GM12878 (cell line): ENCODE data around the gene ADSL. TPM values are rescaled to one million over a fixed set of nuclear protein-coding genes. Genes with fewer than 3 reads are reported as not detected.

ENCODE experiments used
- polyA plus RNA-seq, 11 experiments: library from polyadenylated mRNA; depleted of rRNA in 4 of 11; unstranded in 6 of 11; stranded (reverse) in 5 of 11; fragments of >200 nt; fragmentation: Nextera tagmentation in 4 of 11; fragmentation: Illumina TruSeq in 1 of 11; extraction: Ambion mirVana in 4 of 11; extraction: Trizol in 1 of 11; gene quantifications; 1 replicate in 1 of 11; 2 replicates in 10 of 11; pipeline versions ENCODE4 v1.2.1 to v1.2.3, GENCODE V29; 2011 to 2016; ENCODE audit warnings: inconsistent platforms in 2 of 11, missing spikeins in 2 of 11, low read depth in 1 of 11
- total RNA-seq, 4 experiments: library from RNA; depleted of rRNA in 3 of 4; stranded (reverse); fragments of >200 nt in 3 of 4; fragmentation: Illumina TruSeq in 1 of 4; extraction: Trizol in 1 of 4; gene quantifications; 2 replicates each; pipeline versions ENCODE4 v1.2.1 to v1.2.3, GENCODE V29; 2013 to 2021

ADSL gene
- total and polyA plus RNA-seq, 10 of the 15 experiments (the other 5 are each of a cell fraction or from before 2014, with no cell fraction given): 126 to 313 (median 143) TPM

Other genes with a start within 250 kb of the ADSL start
- 15.5 and 15.9 TPM in 2 replicates for gene TNRC6B, start 168.6 kb upstream of the ADSL start, total RNA-seq (2014; rRNA removed)
- gene TNRC6B, start 168.6 kb upstream of the ADSL start, total RNA-seq (2014; rRNA removed; fragmentation: Illumina TruSeq; extraction: Trizol): 16.9 and 19.3 TPM in 2 replicates
- gene TNRC6B, start 168.6 kb upstream of the ADSL start, total RNA-seq (2021): 29.6 and 31.5 TPM in 2 replicates
- 10.0 and 12.3 TPM in 2 replicates for gene TNRC6B, start 168.6 kb upstream of the ADSL start, polyA plus RNA-seq (2011; rRNA removed)
- 7.6 and 10.6 TPM in 2 replicates for gene TNRC6B, start 168.6 kb upstream of the ADSL start, polyA plus RNA-seq (2014; fragmentation: Illumina TruSeq; extraction: Trizol)
- gene TNRC6B, start 168.6 kb upstream of the ADSL start, polyA plus RNA-seq (2014; fragmentation: Nextera tagmentation; extraction: Ambion mirVana): 10 to 100 TPM in 1 of 2 experiments, 1 to 10 TPM in 1; 3.6 to 25.3 TPM
- gene TNRC6B, start 168.6 kb upstream of the ADSL start, polyA plus RNA-seq (2014; rRNA removed): 7.9 and 8.4 TPM in 2 replicates
- gene TNRC6B, start 168.6 kb upstream of the ADSL start, polyA plus RNA-seq (2016; fragmentation: Nextera tagmentation; extraction: Ambion mirVana): 10 to 100 TPM; 24.4 to 32.8 TPM
- 54.2 and 55.3 TPM in 2 replicates for gene SGSM3, start 24.1 kb downstream of the ADSL start, total RNA-seq (2014; rRNA removed)
- 20.6 and 23.6 TPM in 2 replicates for gene SGSM3, start 24.1 kb downstream of the ADSL start, total RNA-seq (2014; rRNA removed; fragmentation: Illumina TruSeq; extraction: Trizol)
- 68.9 and 72.9 TPM in 2 replicates for gene SGSM3, start 24.1 kb downstream of the ADSL start, total RNA-seq (2021)
- 21.2 and 38.4 TPM in 2 replicates for gene SGSM3, start 24.1 kb downstream of the ADSL start, polyA plus RNA-seq (2011; rRNA removed)
- gene SGSM3, start 24.1 kb downstream of the ADSL start, polyA plus RNA-seq (2014; fragmentation: Illumina TruSeq; extraction: Trizol): 5.9 and 18.4 TPM in 2 replicates
- gene SGSM3, start 24.1 kb downstream of the ADSL start, polyA plus RNA-seq (2014; fragmentation: Nextera tagmentation; extraction: Ambion mirVana): 1 to 10 TPM; 1.9 to 7.4 TPM
- 90.0 and 95.6 TPM in 2 replicates for gene SGSM3, start 24.1 kb downstream of the ADSL start, polyA plus RNA-seq (2014; rRNA removed)
- 10 to 100 TPM; 61.7 to 65.4 TPM for gene SGSM3, start 24.1 kb downstream of the ADSL start, polyA plus RNA-seq (2016; fragmentation: Nextera tagmentation; extraction: Ambion mirVana)